H1 (cell line): ENCODE measurements around the gene GPANK1. TPM values are rescaled to one million over a fixed set of nuclear protein-coding genes. Genes with fewer than 3 reads are reported as not detected.

Experiments
- CTCF ChIA-PET: fragments of 300-600 bp; sonication (Branson Sonifier 250); formaldehyde crosslinking; loops from one replicate; lab custom pipeline; 2021; ENCODE audit not compliant: partially characterized antibody; lab: Charles Lee
- POLR2A ChIA-PET: fragments of 300-600 bp; sonication (Branson Sonifier 250); formaldehyde crosslinking; loops from one replicate; lab custom pipeline; 2021; ENCODE audit warnings: inconsistent platforms; ENCODE audit not compliant: partially characterized antibody; lab: Charles Lee
- DNase-seq, 2 experiments: peaks; one replicate each; pipeline versions ENCODE4 v3.0.0 to v3.0.0-alpha.2; 2010 to 2022; ENCODE audit warnings: low spot score in 2 of 2, low read depth in 1 of 2, mixed read lengths in 1 of 2
- FAIRE-seq: peaks from 2 replicates; lab custom pipeline; 2011; peaks lifted over from hg19 to GRCh38; lab: Jason Lieb, UNC
- H2AFZ ChIP-seq: 2 replicates; pipeline ENCODE4 v1.8.1; 2012; ENCODE audit warnings: low read length, inconsistent platforms
- H2AK5ac ChIP-seq: 2 replicates; pipeline ENCODE4 v1.6.1; 2013; ENCODE audit warnings: low read depth, low read length
- H2BK120ac ChIP-seq: replicated peaks from 2 replicates; pipeline ENCODE3; 2013; ENCODE audit warnings: low read depth, low read length, inconsistent platforms
- H2BK12ac ChIP-seq: 2 replicates; pipeline ENCODE4 v1.6.1; 2013; ENCODE audit warnings: low read depth, low read length
- H2BK15ac ChIP-seq: 2 replicates; pipeline ENCODE4 v1.6.1; 2013; ENCODE audit warnings: low read length
- H2BK20ac ChIP-seq: 2 replicates; pipeline ENCODE4 v1.6.1; 2013; ENCODE audit warnings: low read length
- H2BK5ac ChIP-seq: 2 replicates; pipeline ENCODE4 v1.6.1; 2013; ENCODE audit warnings: low read depth, low read length
- H3K14ac ChIP-seq: 2 replicates; pipeline ENCODE4 v1.6.1; 2013; ENCODE audit warnings: inconsistent platforms; ENCODE audit not compliant: insufficient read length
- H3K18ac ChIP-seq: 2 replicates; pipeline ENCODE4 v1.6.1; 2013; ENCODE audit warnings: low read length; ENCODE audit errors: extremely low read depth
- H3K23ac ChIP-seq: 2 replicates; pipeline ENCODE4 v1.6.1; 2013; ENCODE audit warnings: inconsistent platforms; ENCODE audit not compliant: insufficient read length
- H3K23me2 ChIP-seq: 2 replicates; pipeline ENCODE4 v1.6.1; 2013; ENCODE audit warnings: low read depth, low read length
- H3K27ac ChIP-seq: 2 replicates; pipeline ENCODE4 v1.6.1; 2011; ENCODE audit warnings: low read depth, low read length, inconsistent platforms
- H3K27me3 ChIP-seq, 4 experiments: replicated peaks in 1 of 4; 1 replicate in 1 of 4; 2 replicates in 3 of 4; pipeline versions ENCODE4 v1.6.1 to v1.8.1; 2011 to 2013; ENCODE audit warnings: low read length in 3 of 4, mild to moderate bottlenecking in 3 of 4, inconsistent platforms in 2 of 4, mixed read lengths in 2 of 4, moderate library complexity in 1 of 4; ENCODE audit not compliant: control insufficient read depth in 3 of 4, insufficient read depth in 3 of 4; ENCODE audit errors: extremely low read depth in 1 of 4
- H3K36me3 ChIP-seq, 4 experiments: 2 replicates each; pipeline versions ENCODE4 v1.6.1 to v1.8.1; 2011 to 2013; ENCODE audit warnings: mild to moderate bottlenecking in 4 of 4, low read length in 3 of 4, moderate library complexity in 2 of 4, control low read depth in 1 of 4, inconsistent platforms in 1 of 4; ENCODE audit not compliant: insufficient read depth in 4 of 4, control insufficient read depth in 2 of 4
- H3K4ac ChIP-seq: replicated peaks from 2 replicates; pipeline ENCODE3; 2013; ENCODE audit warnings: low read length, low read depth, mixed read lengths, inconsistent platforms; ENCODE audit not compliant: insufficient read length
- H3K4me1 ChIP-seq, 4 experiments: replicated peaks in 1 of 4; 1 replicate in 1 of 4; 2 replicates in 3 of 4; pipeline versions ENCODE4 v1.6.1 to v1.8.1; 2011 to 2013; ENCODE audit warnings: low read length in 3 of 4, inconsistent platforms in 2 of 4, mixed read lengths in 1 of 4; ENCODE audit not compliant: insufficient read depth in 4 of 4, control insufficient read depth in 3 of 4
- H3K4me2 ChIP-seq, 2 experiments: 2 replicates each; pipeline versions ENCODE4 v1.6.1 to v1.8.1; 2011 to 2013; ENCODE audit warnings: low read depth in 2 of 2, low read length in 2 of 2, control low read depth in 1 of 2, inconsistent platforms in 1 of 2, mild to moderate bottlenecking in 1 of 2; ENCODE audit not compliant: insufficient read depth in 1 of 2
- H3K4me3 ChIP-seq, 4 experiments: fragments of 200-600, 300-600 bp in 1 of 4; sonication (generic), shearing (Covaris generic), sonication (Bioruptor Twin) in 1 of 4; 2 replicates each; pipeline versions ENCODE4 v1.5.1 to v1.8.1; 2011 to 2016; ENCODE audit warnings: low read length in 4 of 4, low read depth in 3 of 4, control low read depth in 2 of 4, inconsistent platforms in 2 of 4, mild to moderate bottlenecking in 2 of 4, mixed read lengths in 1 of 4, moderate library complexity in 1 of 4; ENCODE audit not compliant: insufficient read depth in 2 of 4; ENCODE audit errors: extremely low read depth in 1 of 4
- H3K56ac ChIP-seq: replicated peaks from 2 replicates; pipeline ENCODE3; 2013; ENCODE audit warnings: low read depth, mild to moderate bottlenecking, mixed read lengths, low read length, inconsistent platforms; ENCODE audit not compliant: insufficient read length
- H3K79me1 ChIP-seq: 2 replicates; pipeline ENCODE4 v1.6.1; 2013; ENCODE audit warnings: low read depth, low read length, control low read depth
- H3K79me2 ChIP-seq, 2 experiments: 2 replicates each; pipeline versions ENCODE4 v1.6.1 to v1.8.1; 2012 to 2013; ENCODE audit warnings: low read length in 2 of 2, mild to moderate bottlenecking in 2 of 2, inconsistent platforms in 1 of 2; ENCODE audit not compliant: insufficient read depth in 2 of 2, control insufficient read depth in 1 of 2
- H3K9ac ChIP-seq, 4 experiments: replicated peaks in 1 of 4; 1 replicate in 1 of 4; 2 replicates in 3 of 4; pipeline versions ENCODE4 v1.6.1 to v1.8.1; 2011 to 2013; ENCODE audit warnings: low read depth in 3 of 4, low read length in 3 of 4, control low read depth in 2 of 4, mild to moderate bottlenecking in 2 of 4, moderate library complexity in 2 of 4, inconsistent platforms in 1 of 4; ENCODE audit errors: extremely low read depth in 1 of 4
- H3K9me3 ChIP-seq, 2 experiments: 2 replicates each; pipeline versions ENCODE4 v1.6.1 to v1.8.1; 2012 to 2013; ENCODE audit warnings: mild to moderate bottlenecking in 2 of 2, moderate library complexity in 2 of 2, control low read depth in 1 of 2, inconsistent platforms in 1 of 2, low read depth in 1 of 2, low read length in 1 of 2, mixed read lengths in 1 of 2; ENCODE audit not compliant: insufficient read depth in 2 of 2
- H4K20me1 ChIP-seq, 2 experiments: replicated peaks in 1 of 2; 2 replicates each; pipeline versions ENCODE3 to v1.8.1; 2011 to 2013; ENCODE audit warnings: inconsistent platforms in 2 of 2, low read length in 2 of 2, mild to moderate bottlenecking in 1 of 2; ENCODE audit not compliant: insufficient read depth in 2 of 2, control insufficient read depth in 1 of 2
- H4K5ac ChIP-seq: 2 replicates; pipeline ENCODE4 v1.6.1; 2013; ENCODE audit warnings: low read length, low read depth, mixed read lengths, inconsistent platforms; ENCODE audit not compliant: insufficient read length
- H4K8ac ChIP-seq: 2 replicates; pipeline ENCODE4 v1.8.0; 2013; ENCODE audit warnings: mild to moderate bottlenecking, moderate library complexity, low read length, inconsistent platforms; ENCODE audit not compliant: insufficient read depth; ENCODE audit errors: extremely low read depth
- H4K91ac ChIP-seq: replicated peaks from 2 replicates; pipeline ENCODE3; 2013; ENCODE audit warnings: low read length, mixed read lengths, inconsistent platforms; ENCODE audit not compliant: insufficient read length
- YY1 ChIP-seq: IDR thresholded peaks from 2 replicates; pipeline ENCODE4 v1.6.1; 2011; ENCODE audit warnings: low read depth, mild to moderate bottlenecking, low read length
- WGBS, 2 experiments: shearing (Covaris generic) in 1 of 2; methylation state at CpG; one replicate each; pipeline versions ENCODE4 v1.1.6 to v1.1.7; 2013 to 2015; ENCODE audit warnings: low lambda C conversion rate in 2 of 2, mixed read lengths in 2 of 2, inconsistent platforms in 1 of 2, low coverage in 1 of 2, missing lambda C conversion rate in 1 of 2; ENCODE audit not compliant: insufficient replicate concordance in 2 of 2, insufficient coverage in 1 of 2, insufficient read length in 1 of 2; ENCODE audit errors: extremely low coverage in 1 of 2, missing lambda C conversion rate in 1 of 2; 5-methylcytosine and 5-hydroxymethylcytosine counted together
- polyA plus RNA-seq, 7 experiments: library from polyadenylated mRNA; depleted of rRNA in 3 of 7; stranded (reverse) in 5 of 7; unstranded in 2 of 7; fragments of >200 nt in 5 of 7; fragments of 200-250 nt in 2 of 7; gene quantifications; 1 replicate in 5 of 7; 2 replicates in 1 of 7; 4 replicates in 1 of 7; pipeline versions ENCODE4 v1.2.1 to v1.2.3, GENCODE V29; 2011 to 2013; ENCODE audit warnings: missing spikeins in 2 of 7, mixed read lengths in 2 of 7
- total RNA-seq: library from RNA; stranded (reverse); fragmentation: NEBNext Ultra II Directional; extraction: Animal tissue kit (Norgen Biotek cat#: 25700); gene quantifications from 2 replicates; pipeline ENCODE4 v1.2.1, GENCODE V29; 2021
- TF ChIP-seq, protein P1 (sequence below): IDR thresholded peaks from 2 replicates; pipeline ENCODE4 v1.6.1; 2011; ENCODE audit warnings: low read depth, mild to moderate bottlenecking, low read length; ENCODE audit not compliant: insufficient read depth

GPANK1 gene
- total and polyA plus RNA-seq, 2 of the 8 experiments (the other 6 are each of a cell fraction or from before 2014, with no cell fraction given) = 24.5 to 30.2 TPM

GRCh38 chr6:31697555-31697954 is 32.8 kb upstream of the GPANK1 start:
- FAIRE-seq (no peak), DNase-seq (no peak)
- H2BK12ac ChIP-seq = no peak overlapping the region
- H3K79me1 ChIP-seq = peaks cover 6% of the 10 kb centered on the region
- H3K4me2 ChIP-seq = no peak overlapping the region
- H3K4me1 ChIP-seq = peaks cover 2 to 5% (median 3%) of the 10 kb centered on the region in 4 experiments; a peak in 4 of 7 replicates
- H3K4ac ChIP-seq = no peak overlapping the region
- no peak overlapping the region for H3K18ac ChIP-seq
- H3K36me3 ChIP-seq = peaks cover 2 to 8% (median 5%) of the 10 kb centered on the region in 4 experiments; a peak in 4 of 8 replicates
- H3K56ac ChIP-seq = no peak overlapping the region
- no peak overlapping the region for H3K27ac ChIP-seq
- no peak overlapping the region for H2BK120ac ChIP-seq
- H3K79me2 ChIP-seq = peaks cover 0 to 7% of the 10 kb centered on the region in 2 experiments; a peak in 2 of 4 replicates
- H4K20me1 ChIP-seq = no peaks in the 10 kb centered on the region
- H3K9me3 ChIP-seq = no peaks in the 10 kb centered on the region
- H4K91ac ChIP-seq = no peak overlapping the region
- H3K9ac ChIP-seq = no peak overlapping the region
- H2AK5ac ChIP-seq = no peak overlapping the region
- no peak overlapping the region for H2BK15ac ChIP-seq
- no peak overlapping the region for H4K5ac ChIP-seq
- no peak overlapping the region for H4K8ac ChIP-seq
- no peak overlapping the region for H3K4me3 ChIP-seq
- CTCF ChIA-PET = no interaction called here
- no peaks in the 10 kb centered on the region for H3K27me3 ChIP-seq
- H2BK20ac ChIP-seq = no peak overlapping the region
- WGBS, 2 experiments = 90% methylated on average over 3 of the region's 3 CpGs; no CpG with 5 or more reads in 1 of the 2 experiments
- no peak for TF ChIP-seq YY1
- TF ChIP-seq, protein P1, sequence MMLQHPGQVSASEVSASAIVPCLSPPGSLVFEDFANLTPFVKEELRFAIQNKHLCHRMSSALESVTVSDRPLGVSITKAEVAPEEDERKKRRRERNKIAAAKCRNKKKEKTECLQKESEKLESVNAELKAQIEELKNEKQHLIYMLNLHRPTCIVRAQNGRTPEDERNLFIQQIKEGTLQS = no peak
- TF ChIP-seq, all 59 proteins: peak for 0
- POLR2A ChIA-PET = no interaction called here
- no peak overlapping the region; the same call in 1 of the 2 replicates for H2BK5ac ChIP-seq
- H3K14ac ChIP-seq = no peak overlapping the region
- H3K23ac ChIP-seq = no peak overlapping the region
- H2AFZ ChIP-seq = no peak overlapping the region
- H3K23me2 ChIP-seq = peaks cover 6% of the 10 kb centered on the region; the same call in 1 of the 2 replicates
